HG03280 (cell line): ENCODE measurements around the gene RAB26.

Experiments used
- ATAC-seq: cut with Tn5 transposase; IDR thresholded peaks from one replicate; pipeline ENCODE4 v1.9.1; 2021; ENCODE audit warnings: mild to moderate bottlenecking, moderate library complexity; ENCODE audit not compliant: unreplicated experiment

Gene RAB26

DNA sequence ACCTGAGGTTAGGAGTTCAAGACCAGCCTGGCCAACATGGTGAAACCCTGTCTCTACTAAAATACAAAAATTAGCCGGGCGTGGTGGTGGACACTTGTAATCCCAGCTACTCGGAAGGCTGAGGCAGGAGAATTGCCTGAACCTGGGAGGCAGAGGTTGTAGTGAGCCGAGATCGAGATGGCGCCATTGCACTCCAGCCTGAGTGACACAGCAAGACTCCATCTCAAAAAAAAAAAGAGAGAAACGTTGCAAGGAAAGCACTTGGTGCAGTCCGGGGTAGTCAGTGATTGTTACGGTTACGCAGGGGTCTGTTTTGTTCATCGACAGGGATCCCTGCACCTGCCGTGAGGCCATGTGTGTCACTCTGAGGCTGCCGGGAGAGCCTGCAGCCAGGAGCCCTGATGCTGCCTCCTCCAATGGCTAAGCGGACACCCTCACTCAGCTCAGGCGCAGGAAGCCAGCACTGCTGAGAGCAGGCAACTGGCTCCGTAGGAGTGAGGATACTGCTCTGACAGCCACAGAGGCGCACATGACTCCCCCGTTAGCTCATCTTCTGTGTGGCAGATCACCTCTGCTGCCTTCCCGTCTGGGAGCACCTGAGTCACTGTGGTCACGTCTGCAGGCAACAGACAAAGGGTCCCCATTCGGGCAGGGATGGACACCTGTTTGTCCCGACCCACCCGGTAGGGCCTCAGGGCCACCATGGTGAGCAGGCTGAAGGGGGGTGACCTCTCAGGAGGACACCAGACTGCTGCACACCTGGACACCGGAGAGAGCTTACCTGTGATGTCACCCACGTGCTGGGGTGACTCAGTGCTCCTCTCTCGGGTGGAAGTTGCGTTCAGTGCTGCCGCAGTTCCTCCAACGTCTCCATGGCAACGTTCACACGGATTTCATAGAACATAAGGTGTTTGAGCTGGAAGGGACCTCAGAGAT is 5.2 kb upstream of the RAB26 start:
- no peak for ATAC-seq

DNA sequence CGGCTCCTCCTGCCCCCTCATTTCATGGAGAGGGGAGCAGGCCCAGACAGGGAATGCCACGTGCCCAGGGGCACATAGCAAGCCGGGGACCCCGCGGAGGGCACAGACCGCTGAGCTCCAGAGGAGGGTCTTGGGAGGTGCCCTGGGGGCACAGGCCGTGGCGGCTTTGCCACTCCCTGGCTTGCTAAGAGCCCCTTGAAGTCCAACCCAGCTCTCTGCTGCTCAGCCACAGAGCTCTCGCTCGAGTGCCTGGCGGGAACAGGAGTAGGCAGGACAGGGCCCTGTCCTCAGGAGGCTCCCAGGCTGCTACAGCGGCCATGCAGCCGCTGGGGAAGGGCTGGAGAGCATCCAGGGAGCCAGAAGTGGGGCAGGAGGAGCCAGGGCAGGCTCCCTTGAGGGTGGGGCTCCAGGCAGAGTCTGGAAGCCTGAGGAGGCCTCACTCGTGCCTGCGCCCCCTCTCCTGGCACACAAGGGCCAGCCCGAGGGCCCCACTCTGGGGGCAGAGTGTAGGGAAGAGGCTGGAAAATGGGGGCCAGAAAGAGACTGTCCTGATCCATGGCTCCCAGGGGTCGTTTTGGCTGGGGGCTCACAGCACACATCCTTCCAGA is 4.4 kb upstream of the RAB26 start:
- no peak for ATAC-seq

DNA sequence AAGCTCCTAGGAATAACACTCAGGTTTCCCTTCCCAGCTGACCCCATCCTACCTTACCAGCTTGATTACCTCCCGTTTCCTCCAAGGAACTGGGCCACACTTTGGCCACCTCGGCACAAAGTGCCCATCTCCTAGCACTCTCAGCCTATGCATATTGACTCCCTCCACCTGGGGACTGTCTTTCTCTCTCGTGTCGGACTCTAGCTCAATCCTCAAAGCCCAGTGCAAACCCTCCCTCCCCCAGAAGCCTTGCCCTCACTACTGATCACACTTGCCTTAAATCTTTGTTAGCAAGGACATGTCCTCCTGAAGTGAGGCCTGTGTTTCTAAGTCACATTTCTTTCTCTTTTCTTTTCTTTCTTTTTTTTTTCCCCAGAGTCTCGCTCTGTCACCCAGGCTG is 2.6 kb upstream of the RAB26 start:
- no peak for ATAC-seq

- no peak for ATAC-seq
Observed at GRCh38 chr16:2147378-2147777, 1.0 kb upstream of the RAB26 start.

GRCh38 chr16:2148714-2149629 is 547 bp downstream of the RAB26 start:
- no peak for ATAC-seq

DNA sequence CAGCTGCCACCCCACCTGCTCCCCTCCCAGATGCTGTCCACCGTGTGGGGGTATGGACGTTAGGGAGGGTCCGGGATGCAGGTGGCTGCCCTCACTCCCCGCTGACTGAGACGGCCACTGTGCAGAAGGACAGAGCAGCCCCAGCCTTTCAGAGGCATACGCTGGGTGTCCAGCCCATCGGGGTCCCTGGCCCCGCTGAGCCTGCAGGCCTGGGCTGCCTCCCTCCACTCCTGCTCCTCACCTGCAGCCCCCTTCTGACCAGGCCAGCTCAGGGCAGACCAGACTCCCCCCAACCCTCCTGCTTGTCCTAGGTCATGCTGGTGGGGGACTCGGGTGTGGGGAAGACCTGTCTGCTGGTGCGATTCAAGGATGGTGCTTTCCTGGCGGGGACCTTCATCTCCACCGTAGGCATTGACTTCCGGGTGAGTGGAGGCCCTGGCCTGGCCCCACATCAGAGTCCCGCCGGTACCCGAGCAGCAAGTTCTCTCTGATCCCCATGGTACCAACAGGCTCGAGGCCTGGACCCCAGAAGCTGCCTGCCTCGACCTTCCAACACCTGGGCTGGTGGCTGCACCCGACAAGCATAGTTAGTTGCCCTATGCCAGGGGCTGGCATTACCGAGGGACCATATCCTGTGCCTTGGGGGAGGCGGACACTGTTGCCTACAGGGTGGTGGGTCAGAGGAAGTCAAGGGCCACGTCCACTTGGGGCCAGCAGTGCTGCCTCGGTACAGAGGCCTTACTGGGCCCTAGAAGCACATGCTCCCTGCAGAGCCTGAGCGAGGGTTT is 1.4 kb downstream of the RAB26 start:
- ATAC-seq, result no peak

DNA sequence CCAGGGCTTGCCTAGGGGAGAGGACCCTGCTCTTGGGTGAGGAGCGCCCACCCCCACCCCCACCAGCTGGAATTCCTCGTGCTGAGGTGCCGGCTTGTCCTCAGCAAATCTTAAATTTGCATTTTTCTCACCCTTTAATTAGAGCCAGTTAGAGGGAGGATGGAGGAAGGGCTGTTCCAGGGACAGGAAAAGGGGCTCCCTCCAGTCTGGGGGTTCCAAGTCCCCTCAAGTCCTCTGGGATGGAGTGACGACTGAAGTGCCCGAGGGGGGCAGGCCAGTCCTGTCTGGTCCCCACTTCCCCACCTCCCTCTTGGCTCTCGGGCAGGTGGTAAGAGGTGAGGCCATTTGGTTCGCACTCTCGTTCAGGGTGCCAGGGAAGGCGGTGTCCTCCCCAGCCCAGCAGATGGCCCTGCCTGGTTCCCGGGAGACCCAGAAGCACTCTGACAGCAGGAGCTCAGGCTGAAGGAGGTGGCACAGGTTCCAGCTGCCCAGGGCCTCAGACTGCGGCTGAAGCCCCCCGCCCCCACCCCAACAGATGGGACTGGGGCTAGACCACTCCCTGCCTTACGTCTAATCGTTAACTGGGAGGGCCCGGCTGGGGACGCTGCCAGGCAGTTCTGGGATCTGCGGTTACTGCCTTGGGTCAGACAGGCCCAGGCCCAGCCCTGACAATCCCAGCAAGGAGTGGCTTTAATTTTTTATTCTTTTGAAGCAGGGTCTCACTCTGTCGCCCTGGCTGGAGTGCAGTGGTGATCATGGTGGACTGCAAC is 2.2 kb downstream of the RAB26 start:
- no peak for ATAC-seq

DNA sequence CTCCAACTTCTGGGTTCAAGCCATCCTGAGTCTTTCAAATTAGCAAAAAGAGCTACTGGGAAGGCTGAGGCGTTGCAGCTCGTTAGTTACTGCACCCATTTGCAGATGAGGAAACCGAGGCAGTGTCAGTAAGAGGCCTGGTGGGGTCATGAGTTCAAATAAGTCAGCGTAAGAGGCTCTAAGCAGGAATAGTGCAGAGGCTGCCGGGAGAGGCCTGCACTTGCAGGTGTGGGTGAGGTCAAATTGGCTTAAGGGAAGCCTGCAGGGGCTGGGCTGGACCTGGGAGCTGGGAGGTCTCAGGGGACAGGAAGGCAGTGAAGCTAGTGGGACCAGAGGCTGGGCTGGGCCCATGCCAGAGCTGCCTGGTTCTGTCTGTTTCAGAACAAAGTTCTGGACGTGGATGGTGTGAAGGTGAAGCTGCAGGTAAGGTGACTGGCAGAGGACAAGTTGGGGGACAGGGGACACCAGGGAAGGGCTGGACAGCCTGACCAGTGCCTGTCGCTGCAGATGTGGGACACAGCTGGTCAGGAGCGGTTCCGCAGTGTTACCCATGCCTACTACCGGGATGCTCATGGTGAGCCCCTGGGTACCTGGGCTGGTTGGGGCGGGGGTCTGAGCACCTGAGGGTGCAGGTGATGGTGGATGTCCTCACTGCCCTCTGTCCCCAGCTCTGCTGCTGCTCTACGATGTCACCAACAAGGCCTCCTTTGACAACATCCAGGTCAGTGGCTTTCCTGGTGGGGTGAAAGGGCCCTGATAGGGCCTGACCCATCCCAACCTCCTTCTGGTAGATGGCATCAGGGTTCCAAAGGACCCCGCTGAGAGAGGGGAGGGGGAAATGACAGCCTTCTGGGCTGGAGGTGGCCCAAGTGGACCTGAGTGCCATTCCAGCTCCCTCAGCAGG is 3.0 kb downstream of the RAB26 start:
- ATAC-seq, result no peak

- ATAC-seq, result no peak
Observed at GRCh38 chr16:2152695-2153506, 4.5 kb downstream of the RAB26 start.

- no peak for ATAC-seq
Observed at GRCh38 chr16:2154533-2155090, 6.2 kb downstream of the RAB26 start.

- peak; percentile 88 for ATAC-seq
Observed at GRCh38 chr16:2155091-2155950, 6.9 kb downstream of the RAB26 start, which contains the start of gene TRAF7. Gene TRAF7, plus strand, starts transcription at chr16:2155782. Its CDS starts 8,139 bp downstream, at chr16:2163921.

GRCh38 chr16:2155977-2156848 is 7.8 kb downstream of the RAB26 start:
- no peak for ATAC-seq

DNA sequence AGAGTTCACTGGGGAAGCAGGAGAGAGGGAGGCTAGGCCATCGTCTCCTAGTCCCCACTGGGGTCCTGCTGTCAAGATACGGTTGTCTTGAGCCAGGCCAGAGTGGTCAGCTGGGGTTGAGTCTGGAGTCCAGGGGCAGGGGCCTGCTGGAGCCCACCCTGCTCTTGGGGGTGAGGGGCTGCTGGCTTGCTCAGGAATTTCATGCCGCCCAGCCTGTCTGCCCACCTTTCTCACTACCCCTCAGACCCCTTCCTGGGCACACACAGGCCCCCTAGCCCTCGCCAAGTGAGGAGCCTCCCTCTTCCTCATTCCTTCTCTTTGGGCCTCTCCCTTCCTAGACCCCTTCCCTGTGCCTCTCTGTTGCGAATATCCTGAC is 8.4 kb downstream of the RAB26 start:
- no peak for ATAC-seq

GRCh38 chr16:2157480-2158261 is 9.2 kb downstream of the RAB26 start:
- ATAC-seq, result no peak

- ATAC-seq, result no peak
Observed at GRCh38 chr16:2158262-2158638, 9.8 kb downstream of the RAB26 start.
